HEK293T (cell line): Measurements from ENCODE around the gene CHRD.

Experiments used
- CTCF ChIA-PET: fragments of 350-600 bp; formaldehyde crosslinking; extraction: SDS; loops from one replicate; lab custom pipeline; 2021; ENCODE audit warnings: antibody characterized with exemption, inconsistent platforms; lab: Yijun Ruan, JAX
- POLR2A ChIA-PET: fragments of 350-600 bp; formaldehyde crosslinking; extraction: SDS; loops from one replicate; lab custom pipeline; 2020; ENCODE audit warnings: antibody characterized with exemption, inconsistent platforms; lab: Yijun Ruan, JAX
- DNase-seq: peaks from one replicate; pipeline ENCODE4 v3.0.0; 2012; ENCODE audit warnings: mixed read lengths; ENCODE audit errors: extremely low spot score
- ARNT ChIP-seq: fragments of 450-650 bp; IDR thresholded peaks from 2 replicates; pipeline ENCODE4 v1.6.1; 2017; ENCODE audit warnings: mild to moderate bottlenecking
- BHLHE40 ChIP-seq: fragments of 450-650 bp; IDR thresholded peaks from 2 replicates; pipeline ENCODE4 v1.6.1; 2016; ENCODE audit warnings: mild to moderate bottlenecking, moderate library complexity, borderline replicate concordance
- CTBP1 ChIP-seq: fragments of 450-650 bp; IDR thresholded peaks from 2 replicates; pipeline ENCODE4 v1.6.1; 2016; ENCODE audit warnings: borderline replicate concordance
- ELF4 ChIP-seq: fragments of 450-650 bp; IDR thresholded peaks from 2 replicates; pipeline ENCODE4 v1.6.1; 2017; ENCODE audit warnings: antibody characterized with exemption
- FOXA1 ChIP-seq: fragments of 450-650 bp; IDR thresholded peaks from 2 replicates; pipeline ENCODE4 v1.6.1; 2016; ENCODE audit warnings: mild to moderate bottlenecking
- FOXK2 ChIP-seq: fragments of 450-650 bp; IDR thresholded peaks from 2 replicates; pipeline ENCODE4 v1.6.1; 2016; ENCODE audit warnings: mild to moderate bottlenecking
- FOXM1 ChIP-seq: fragments of 450-650 bp; IDR thresholded peaks from 2 replicates; pipeline ENCODE4 v1.6.1; 2017; ENCODE audit warnings: mild to moderate bottlenecking, borderline replicate concordance
- HDGF ChIP-seq: fragments of 450-650 bp; IDR thresholded peaks from 2 replicates; pipeline ENCODE4 v1.6.1; 2017; ENCODE audit warnings: antibody characterized with exemption, borderline replicate concordance
- L3MBTL2 ChIP-seq: fragments of 450-650 bp; conservative IDR thresholded peaks from 2 replicates; pipeline ENCODE4 v1.6.1; 2016; ENCODE audit warnings: mild to moderate bottlenecking
- LEF1 ChIP-seq: fragments of 450-650 bp; IDR thresholded peaks from 2 replicates; pipeline ENCODE4 v1.6.1; 2017; ENCODE audit warnings: mild to moderate bottlenecking, borderline replicate concordance
- NFRKB ChIP-seq: fragments of 450-650 bp; IDR thresholded peaks from 2 replicates; pipeline ENCODE4 v1.6.1; 2016; ENCODE audit warnings: mild to moderate bottlenecking, moderate library complexity
- SP1 ChIP-seq: fragments of 450-650 bp; IDR thresholded peaks from 2 replicates; pipeline ENCODE4 v1.6.1; 2017
- SUZ12 ChIP-seq: fragments of 450-650 bp; IDR thresholded peaks from 2 replicates; pipeline ENCODE4 v1.6.1; 2016; ENCODE audit warnings: mild to moderate bottlenecking
- TARDBP ChIP-seq: fragments of 450-650 bp; IDR thresholded peaks from 2 replicates; pipeline ENCODE4 v1.6.1; 2016
- ZNF384 ChIP-seq: fragments of 450-650 bp; IDR thresholded peaks from 2 replicates; pipeline ENCODE4 v1.6.1; 2016
- TF ChIP-seq, protein P1 (sequence below): fragments of 450-650 bp; IDR thresholded peaks from 2 replicates; pipeline ENCODE4 v1.6.1; 2016

The CHRD gene

GRCh38 chr3:184345317-184346144, 34.3 kb upstream of the CHRD start:
- TF ChIP-seq, protein P1, sequence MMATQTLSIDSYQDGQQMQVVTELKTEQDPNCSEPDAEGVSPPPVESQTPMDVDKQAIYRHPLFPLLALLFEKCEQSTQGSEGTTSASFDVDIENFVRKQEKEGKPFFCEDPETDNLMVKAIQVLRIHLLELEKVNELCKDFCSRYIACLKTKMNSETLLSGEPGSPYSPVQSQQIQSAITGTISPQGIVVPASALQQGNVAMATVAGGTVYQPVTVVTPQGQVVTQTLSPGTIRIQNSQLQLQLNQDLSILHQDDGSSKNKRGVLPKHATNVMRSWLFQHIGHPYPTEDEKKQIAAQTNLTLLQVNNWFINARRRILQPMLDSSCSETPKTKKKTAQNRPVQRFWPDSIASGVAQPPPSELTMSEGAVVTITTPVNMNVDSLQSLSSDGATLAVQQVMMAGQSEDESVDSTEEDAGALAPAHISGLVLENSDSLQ = peak; percentile 94
- no peak for TF ChIP-seq ELF4
- DNase-seq = peak; percentile 66
- ChIA-PET CTCF (interaction anchor here (0.7 to 1.0 kb wide), 3 partner anchors 16 to 131 kb away, joined by 3 to 6 read pairs (median 5); partner anchors contain the start of genes CLCN2 and POLR2H), POLR2A (no interaction called here)

DNA sequence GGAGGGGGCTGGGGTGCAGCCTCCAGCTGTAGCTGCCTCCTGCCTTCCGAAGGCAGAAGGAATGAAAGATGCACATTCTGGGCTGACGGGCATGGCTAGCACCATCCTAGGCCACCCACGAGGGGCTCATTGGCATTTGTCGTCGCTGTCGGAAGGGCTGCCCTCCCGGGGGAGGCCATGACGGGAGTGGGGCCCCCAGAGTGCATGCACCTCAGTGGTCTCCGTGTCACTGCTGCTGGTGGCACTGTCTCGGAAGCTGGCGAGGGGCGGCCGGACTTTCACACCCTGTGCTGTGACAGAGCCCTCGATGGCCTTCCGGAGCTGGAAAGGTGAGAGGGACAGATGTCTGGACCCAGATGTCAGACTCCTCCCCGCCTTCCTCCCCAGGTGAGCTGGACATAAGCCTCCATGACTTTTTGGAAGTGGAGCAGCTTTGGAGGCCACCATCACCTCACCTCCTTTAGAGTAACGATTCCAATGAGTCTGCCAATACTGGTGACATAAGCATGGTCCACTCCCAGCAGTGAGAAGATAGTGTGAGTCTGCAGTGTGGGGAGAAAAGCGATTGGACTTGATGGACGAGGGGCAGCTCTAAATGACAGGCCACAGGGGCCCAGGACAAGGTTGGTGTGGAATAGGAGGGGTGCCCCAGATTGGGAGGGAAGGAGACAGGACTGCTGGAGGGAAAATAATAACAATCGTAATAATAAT, 33.2 kb upstream of the CHRD start:
- ChIA-PET CTCF (no interaction called here), POLR2A (no interaction called here)
- TF ChIP-seq LEF1 = no peak
- no peak for TF ChIP-seq FOXM1
- no peak for TF ChIP-seq HDGF
- no peak for TF ChIP-seq NFRKB
- TF ChIP-seq ZNF384 = no peak
- TF ChIP-seq SP1 = no peak
- TF ChIP-seq SUZ12 = no peak
- no peak for DNase-seq

DNA sequence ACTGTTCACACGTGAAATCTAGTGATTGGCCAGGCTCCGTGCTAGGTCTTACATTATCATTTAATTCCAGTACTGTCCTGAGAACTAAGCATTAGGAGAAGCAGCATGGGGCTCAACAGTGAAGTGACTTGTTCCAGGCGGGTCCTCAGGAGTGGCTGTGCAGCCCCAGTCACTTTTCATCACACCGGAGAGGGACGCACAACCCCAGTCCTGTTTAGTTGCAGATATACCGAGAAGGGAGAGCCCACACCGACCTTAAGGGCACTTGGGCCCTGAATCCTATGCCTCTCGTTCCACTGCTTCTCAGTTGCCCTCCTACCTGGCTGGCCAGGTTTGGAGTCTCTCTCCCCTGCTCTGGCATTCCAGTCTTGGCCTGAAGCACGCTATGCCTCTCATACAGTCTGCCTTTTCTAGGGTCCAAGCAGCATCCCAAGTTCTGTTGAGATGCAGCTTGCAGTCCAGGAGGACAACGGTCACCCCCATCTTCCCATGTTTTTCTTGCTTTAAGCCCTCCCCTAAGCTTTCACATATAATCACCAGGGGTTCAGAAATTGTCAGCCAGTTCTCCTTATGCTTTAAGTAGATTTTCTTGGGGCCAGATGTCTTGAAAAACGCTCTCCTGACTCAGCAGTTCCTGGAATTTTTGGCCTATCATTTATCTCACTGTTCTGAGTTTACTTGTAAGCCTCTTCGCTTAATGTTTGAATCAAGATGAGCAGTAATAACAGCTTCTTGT, 32.4 kb upstream of the CHRD start:
- POLR2A ChIA-PET = interaction anchor here (1.9 kb wide), 1 partner anchor 15 kb away, joined by 8 read pairs; the partner anchor contains the start of genes CLCN2 and POLR2H

GRCh38 chr3:184348057-184348382, 31.8 kb upstream of the CHRD start:
- ChIA-PET POLR2A (interaction anchor here (1.9 kb wide), 1 partner anchor 14 kb away, joined by 8 read pairs; the partner anchor contains the start of genes CLCN2 and POLR2H), CTCF (interaction anchor here (1.3 kb wide), 1 partner anchor 11 kb away, joined by 7 read pairs; the partner anchor contains the start of gene FAM131A)
- DNase-seq = no peak
- no peak for TF ChIP-seq ELF4
- no peak for TF ChIP-seq HDGF
- no peak for TF ChIP-seq NFRKB
- no peak for TF ChIP-seq SUZ12
- TF ChIP-seq FOXA1 = no peak
- TF ChIP-seq FOXM1 = no peak
- no peak for TF ChIP-seq FOXK2
- TF ChIP-seq, protein P1 = no peak
- no peak for TF ChIP-seq ARNT
- TF ChIP-seq SP1 = no peak
- TF ChIP-seq CTBP1 = no peak
- TF ChIP-seq BHLHE40 = no peak
- no peak for TF ChIP-seq ZNF384
- no peak for TF ChIP-seq L3MBTL2
- no peak for TF ChIP-seq LEF1

More for the DNA sequence above, 32.4 kb upstream of the CHRD start:
- DNase-seq = no peak
- CTCF ChIA-PET = no interaction called here
- TF ChIP-seq SP1 = no peak
- no peak for TF ChIP-seq LEF1
- no peak for TF ChIP-seq NFRKB
- TF ChIP-seq FOXA1 = no peak
- TF ChIP-seq FOXK2 = no peak
- no peak for TF ChIP-seq BHLHE40
- TF ChIP-seq L3MBTL2 = no peak
- TF ChIP-seq TARDBP = no peak

DNA sequence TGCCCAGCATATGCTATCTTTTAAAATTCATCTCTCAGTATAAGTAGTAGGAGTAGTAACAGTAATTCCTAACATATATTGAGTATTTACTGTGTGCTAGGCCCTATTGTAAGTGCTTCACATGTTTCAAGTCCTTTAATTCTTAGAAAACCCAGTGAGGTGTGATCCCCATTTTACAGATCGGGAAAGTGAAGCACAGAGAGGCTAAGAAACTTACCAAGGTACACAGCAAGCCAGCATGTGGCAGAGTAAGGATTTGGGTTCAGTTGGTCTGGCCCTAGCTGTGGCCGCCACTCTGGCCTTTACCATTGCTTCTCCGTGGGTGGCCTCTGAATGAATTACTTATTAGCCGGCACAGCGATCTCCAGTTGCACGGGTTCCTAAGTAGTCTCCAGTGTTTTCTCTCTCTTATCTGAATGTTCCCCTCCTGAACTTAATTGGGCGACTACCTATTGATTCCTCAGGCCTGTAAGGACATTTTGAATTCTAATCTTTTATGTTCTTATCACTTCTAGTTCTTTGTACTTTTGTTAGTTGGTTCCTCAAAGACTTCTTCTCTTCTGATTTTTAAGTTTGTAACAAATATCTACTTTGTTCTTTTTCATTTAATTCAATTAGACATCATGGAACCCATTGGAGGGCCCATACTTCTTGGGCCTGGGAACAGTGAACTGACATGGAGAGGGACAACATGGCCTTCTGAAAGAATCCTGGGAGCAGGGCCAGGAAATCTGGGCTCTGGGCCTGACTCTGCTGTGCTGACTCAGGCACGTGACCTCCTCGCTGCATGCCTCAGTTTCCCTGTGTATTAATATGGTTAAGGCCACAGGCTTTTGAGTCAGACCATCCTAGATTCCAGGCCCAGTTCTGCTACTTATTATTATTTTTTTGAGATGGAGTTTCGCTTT, 30.0 kb upstream of the CHRD start:
- POLR2A ChIA-PET = no interaction called here
- DNase-seq = no peak
- CTCF ChIA-PET = no interaction called here
- TF ChIP-seq ELF4 (no peak), ZNF384 (no peak), SP1 (no peak), L3MBTL2 (no peak), SUZ12 (no peak), ARNT (no peak), CTBP1 (no peak), FOXM1 (no peak), FOXA1 (no peak), BHLHE40 (no peak), FOXK2 (no peak), NFRKB (no peak), LEF1 (no peak), HDGF (no peak), TARDBP (no peak)
- TF ChIP-seq, protein P1 = no peak
